ELF-1 (cell line): ENCODE results near the gene ZNF684.
A peak's percentile ranks its signal among the peaks of the same experiment; 100 is the strongest.
"Not testable (repeated sequence)": the region's sequence is repeated elsewhere in the genome, so short reads cannot be mapped to it uniquely, and the experiment has no call there.

Experiments used
- DNase-seq: peaks from one replicate; pipeline ENCODE4 v3.0.0-alpha.2; 2016; ENCODE audit warnings: low read depth, low spot score

Gene ZNF684

GRCh38 chr1:40531381-40532061 is at the start of gene ZNF684:
Gene ZNF684, plus strand, starts transcription at chr1:40531637. Its CDS starts 1,530 bp downstream, at chr1:40533167.
- DNase-seq = peak; percentile 95

- DNase-seq = peak; percentile 2
These were observed 36.0 kb upstream of the ZNF684 start for GRCh38 chr1:40495315-40495903.

- DNase-seq = not testable (repeated sequence)
These were observed 28.8 kb upstream of the ZNF684 start for GRCh38 chr1:40502651-40503050.

GRCh38 chr1:40507973-40508372 is 23.5 kb upstream of the ZNF684 start:
- DNase-seq = no peak

- peak; percentile 71 for DNase-seq
These were observed 22.8 kb upstream of the ZNF684 start, which contains the start of gene EXO5 for GRCh38 chr1:40508375-40509341. Gene EXO5, plus strand, starts transcription at chr1:40508767. Its CDS starts 5,778 bp downstream, at chr1:40514545.

- DNase-seq = no peak
These were observed 11.9 kb upstream of the ZNF684 start for GRCh38 chr1:40519517-40519916.

- DNase-seq = no peak
These were observed 579 bp upstream of the ZNF684 start for GRCh38 chr1:40530735-40531380.

GRCh38 chr1:40532062-40532389 is 589 bp downstream of the ZNF684 start:
- DNase-seq = no peak

- peak; percentile 7 for DNase-seq
These were observed 1.5 kb downstream of the ZNF684 start for GRCh38 chr1:40532844-40533424.

GRCh38 chr1:40534589-40534988 is 3.2 kb downstream of the ZNF684 start:
- no peak for DNase-seq

GRCh38 chr1:40535732-40536131 is 4.3 kb downstream of the ZNF684 start:
- DNase-seq = no peak

- no peak for DNase-seq
These were observed 7.9 kb downstream of the ZNF684 start for GRCh38 chr1:40539338-40539737.

- DNase-seq = no peak
These were observed 15.5 kb downstream of the ZNF684 start for GRCh38 chr1:40546957-40547356.

- no peak for DNase-seq
These were observed 21.6 kb downstream of the ZNF684 start for GRCh38 chr1:40553017-40553416.

- not testable (repeated sequence) for DNase-seq
These were observed 23.4 kb downstream of the ZNF684 start for GRCh38 chr1:40554807-40555206.

- no peak for DNase-seq
These were observed 24.7 kb downstream of the ZNF684 start for GRCh38 chr1:40556121-40556520.

- not testable (repeated sequence) for DNase-seq
These were observed 26.8 kb downstream of the ZNF684 start for GRCh38 chr1:40558241-40558640.

- DNase-seq = no peak
These were observed 30.7 kb downstream of the ZNF684 start for GRCh38 chr1:40562185-40562584.

- no peak for DNase-seq
These were observed 31.8 kb downstream of the ZNF684 start for GRCh38 chr1:40563266-40563665.

GRCh38 chr1:40564506-40564905 is 33.1 kb downstream of the ZNF684 start:
- DNase-seq = no peak

- DNase-seq = no peak
These were observed 33.5 kb downstream of the ZNF684 start for GRCh38 chr1:40564913-40565312.
